PFSK-1 (cell line): ENCODE data around the gene LIPC.

ENCODE experiments used
- FOXP2 ChIP-seq: optimal IDR thresholded peaks from 2 replicates; pipeline ENCODE3; 2011; ENCODE audit warnings: borderline replicate concordance, control low read depth, inconsistent platforms; ENCODE audit not compliant: insufficient read depth; ENCODE audit errors: extremely low read length, extremely low read depth
- POLR2AphosphoS5 ChIP-seq: IDR thresholded peaks from 2 replicates; pipeline ENCODE4 v1.6.1; 2012; ENCODE audit warnings: low read depth, mild to moderate bottlenecking, control low read depth, low read length, moderate library complexity
- REST ChIP-seq, 2 experiments: IDR thresholded peaks; 2 replicates each; pipeline versions ENCODE4 v1.6.1 to v1.8.0; 2011 to 2012; ENCODE audit warnings: low read depth in 2 of 2, low read length in 2 of 2, control low read depth in 1 of 2, inconsistent platforms in 1 of 2, mild to moderate bottlenecking in 1 of 2, moderate library complexity in 1 of 2; ENCODE audit not compliant: insufficient read depth in 1 of 2
- SIN3A ChIP-seq: IDR thresholded peaks from 2 replicates; pipeline ENCODE4 v1.6.1; 2012; ENCODE audit warnings: mild to moderate bottlenecking, low read length, moderate library complexity, borderline replicate concordance; ENCODE audit not compliant: insufficient read depth
- TAF1 ChIP-seq: IDR thresholded peaks from 2 replicates; pipeline ENCODE4 v1.6.1; 2012; ENCODE audit warnings: low read length, control low read depth, borderline replicate concordance; ENCODE audit not compliant: insufficient read depth

Gene LIPC

GRCh38 chr15:58438111-58438510, 6.3 kb downstream of the LIPC start:
- TF ChIP-seq POLR2AphosphoS5 (no peak), TAF1 (no peak), REST (IDR thresholded peaks at IDR 0.05; ENCODE audit: insufficient read depth in 1 of 2, low read depth in 2 of 2, low read length in 2 of 2) (no peak), FOXP2 (no peak), SIN3A (no peak)

DNA sequence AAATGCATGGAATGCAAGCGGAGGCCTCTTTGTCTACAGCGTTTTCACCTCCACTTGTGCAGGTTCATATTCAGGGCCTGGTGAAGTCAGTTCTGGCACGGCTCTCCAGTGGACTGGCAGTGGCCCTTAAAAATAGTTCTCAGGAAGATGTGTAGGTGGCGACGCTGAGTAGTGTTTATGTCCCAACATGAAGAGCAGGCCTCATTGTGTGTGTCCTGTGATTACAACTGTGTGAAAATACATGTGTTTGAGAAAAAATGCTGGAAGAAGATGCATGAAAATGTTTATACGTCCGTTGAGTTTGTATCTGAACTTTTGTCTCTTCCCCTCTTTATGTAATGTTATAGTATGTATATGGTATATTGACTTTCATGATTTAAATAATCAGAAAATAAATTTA, 7.2 kb downstream of the LIPC start:
- TF ChIP-seq FOXP2: no peak
- no peak for TF ChIP-seq TAF1
- no peak for TF ChIP-seq REST (IDR thresholded peaks at IDR 0.05; ENCODE audit: insufficient read depth in 1 of 2, low read depth in 2 of 2, low read length in 2 of 2)

GRCh38 chr15:58440158-58440910, 8.5 kb downstream of the LIPC start:
- TF ChIP-seq TAF1: no peak
- no peak for TF ChIP-seq FOXP2
- no peak for TF ChIP-seq REST (IDR thresholded peaks at IDR 0.05; ENCODE audit: insufficient read depth in 1 of 2, low read depth in 2 of 2, low read length in 2 of 2)
- no peak for TF ChIP-seq SIN3A
- no peak for TF ChIP-seq POLR2AphosphoS5

DNA sequence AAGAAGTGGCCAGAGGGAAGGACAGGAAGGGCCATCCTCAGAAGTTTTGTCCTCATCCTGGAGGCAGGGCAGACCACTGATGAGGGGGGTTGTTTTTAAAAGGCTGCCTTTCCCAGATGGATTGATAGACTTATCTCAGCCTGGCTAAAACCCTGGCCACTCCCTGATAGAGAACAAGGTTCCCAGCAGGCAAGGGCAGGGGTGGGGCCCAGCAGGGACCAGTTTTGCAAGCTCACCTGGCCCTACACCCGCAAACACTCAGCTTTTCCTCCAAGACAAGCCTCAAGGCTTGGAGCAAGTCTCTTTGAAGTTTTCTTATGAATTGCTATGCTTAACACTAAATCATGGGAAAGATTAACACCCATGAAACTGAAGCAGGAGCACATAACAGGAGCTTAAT, 9.1 kb downstream of the LIPC start:
- no peak for TF ChIP-seq POLR2AphosphoS5
- no peak for TF ChIP-seq TAF1
- TF ChIP-seq FOXP2: no peak

GRCh38 chr15:58441376-58442070, 9.7 kb downstream of the LIPC start:
- TF ChIP-seq FOXP2: no peak
- TF ChIP-seq REST (IDR thresholded peaks at IDR 0.05; ENCODE audit: insufficient read depth in 1 of 2, low read depth in 2 of 2, low read length in 2 of 2): no peak
- TF ChIP-seq SIN3A: no peak
- TF ChIP-seq TAF1: no peak
- no peak for TF ChIP-seq POLR2AphosphoS5
